HG03520 (cell line): ENCODE data around the gene LYPLA2.
"Not testable (repeated sequence)": the region's sequence is repeated elsewhere in the genome, so short reads cannot be mapped to it uniquely, and the experiment has no call there.

Experiments used
- ATAC-seq: cut with Tn5 transposase; IDR thresholded peaks from one replicate; pipeline ENCODE4 v1.9.1; 2021; ENCODE audit warnings: mild to moderate bottlenecking, moderate library complexity; ENCODE audit not compliant: unreplicated experiment

LYPLA2 gene

DNA sequence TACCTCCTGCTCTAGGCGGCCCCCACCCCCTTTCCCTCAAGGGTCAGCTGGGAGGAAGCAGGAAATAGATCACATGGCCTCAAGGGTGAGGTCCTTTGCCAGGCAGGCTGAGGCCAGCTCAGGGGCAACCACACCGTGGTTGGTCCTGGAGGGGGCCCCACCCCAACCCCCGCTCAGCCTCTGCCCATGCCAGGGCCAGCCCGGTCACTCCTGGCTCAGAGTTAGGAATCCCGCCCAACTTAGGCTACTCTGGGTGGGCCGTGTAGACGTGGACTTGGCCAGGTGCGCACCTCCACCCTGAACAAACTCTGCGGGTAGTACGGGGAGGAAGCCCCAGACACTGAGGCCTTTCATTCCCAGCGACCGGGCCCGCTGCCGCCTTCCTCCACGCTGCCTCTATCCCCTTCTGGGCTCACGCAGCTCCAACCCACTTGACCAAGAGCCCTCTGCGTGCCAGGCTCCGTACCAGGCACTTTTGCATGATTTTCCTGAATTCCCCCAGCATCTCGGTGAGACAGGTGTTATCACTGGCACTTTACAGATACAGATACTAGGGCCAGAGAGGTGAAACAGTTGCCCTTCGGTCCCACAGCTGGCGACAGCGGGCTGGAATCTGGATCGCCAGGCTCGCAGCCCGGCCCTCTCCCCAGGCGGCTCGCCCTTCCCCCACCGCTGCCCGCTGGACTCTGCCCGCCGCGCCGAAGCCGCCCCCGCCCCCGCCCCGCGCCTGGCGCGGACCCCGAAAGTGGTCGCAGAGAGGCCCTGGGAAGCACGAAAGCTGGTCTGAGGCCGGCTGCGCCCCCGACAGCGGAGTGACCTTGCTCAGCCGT lies 8.8 kb downstream of the LYPLA2 start:
- no peak for ATAC-seq

DNA sequence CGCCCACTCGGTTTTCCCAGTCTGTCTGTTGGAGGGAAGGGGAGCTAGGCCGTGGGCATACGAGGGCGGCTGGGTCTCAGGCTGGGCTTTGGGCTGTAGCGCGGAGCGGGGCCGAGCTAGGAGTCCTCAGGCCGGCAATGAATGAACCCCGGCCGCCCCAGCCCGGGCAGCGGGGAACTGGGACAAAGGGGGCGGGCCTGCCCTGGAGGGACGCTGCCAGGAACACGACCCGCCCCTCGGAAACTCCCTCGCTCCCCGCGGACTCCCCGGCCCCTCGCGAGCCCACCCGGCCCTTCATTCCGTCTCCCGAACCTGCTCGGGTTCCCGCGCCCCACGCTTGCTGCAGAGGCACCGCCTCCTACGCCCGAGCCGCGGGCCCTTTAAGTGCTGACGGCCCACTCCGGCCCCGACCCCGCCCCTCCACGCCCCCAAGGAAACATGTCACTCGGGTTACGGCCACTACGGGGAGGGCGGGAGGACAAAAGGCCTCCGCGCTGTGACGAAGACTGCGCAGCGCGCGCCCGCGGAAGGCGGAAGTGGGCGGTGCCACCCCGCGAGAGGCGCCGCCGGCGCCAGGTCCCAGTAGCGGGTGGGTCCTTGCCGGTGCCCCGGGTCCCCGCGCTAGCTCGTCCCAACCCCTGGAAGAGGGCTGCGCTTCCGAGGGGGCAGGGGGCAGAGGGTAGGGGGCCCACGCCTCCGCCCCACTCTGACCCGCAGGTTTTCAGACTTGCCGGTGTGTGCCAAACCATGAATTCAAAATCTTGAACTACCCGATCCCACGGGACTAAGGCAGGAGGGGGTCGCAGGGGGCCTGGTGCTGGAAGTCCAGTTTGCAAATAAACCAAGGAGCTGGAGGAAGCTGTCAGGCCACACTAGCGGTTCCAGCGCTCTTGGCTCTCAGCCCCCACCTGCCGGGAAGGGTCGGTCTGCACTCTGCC lies 9.7 kb downstream of the LYPLA2 start, which contains the start of gene GALE:
Gene GALE, minus strand, starts transcription at position 355 of the 938 bp plus-strand sequence. CDS start 1,747 bp downstream, outside the sequence.
- peak; percentile 63 for ATAC-seq

DNA sequence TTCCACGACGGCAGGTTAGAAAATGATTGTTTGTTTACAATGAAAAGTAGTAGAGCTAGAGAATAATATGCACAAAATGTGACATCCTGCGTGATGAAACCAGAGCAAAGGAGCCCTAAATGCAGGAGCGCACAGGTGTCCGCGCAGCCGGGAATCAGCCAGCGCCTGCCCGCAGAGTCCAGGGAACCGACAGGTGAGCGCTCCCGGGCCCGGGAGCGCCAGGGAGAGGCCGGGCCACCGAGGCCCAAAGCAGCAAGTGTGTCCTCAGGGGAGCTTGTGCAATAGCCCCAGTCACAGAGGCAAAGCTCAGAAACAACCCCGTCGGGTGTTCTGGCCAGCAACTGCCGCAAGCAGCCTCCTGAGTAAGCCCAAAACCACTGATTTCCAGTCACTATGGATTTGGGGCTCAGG lies 10.4 kb downstream of the LYPLA2 start:
- ATAC-seq: no peak

DNA sequence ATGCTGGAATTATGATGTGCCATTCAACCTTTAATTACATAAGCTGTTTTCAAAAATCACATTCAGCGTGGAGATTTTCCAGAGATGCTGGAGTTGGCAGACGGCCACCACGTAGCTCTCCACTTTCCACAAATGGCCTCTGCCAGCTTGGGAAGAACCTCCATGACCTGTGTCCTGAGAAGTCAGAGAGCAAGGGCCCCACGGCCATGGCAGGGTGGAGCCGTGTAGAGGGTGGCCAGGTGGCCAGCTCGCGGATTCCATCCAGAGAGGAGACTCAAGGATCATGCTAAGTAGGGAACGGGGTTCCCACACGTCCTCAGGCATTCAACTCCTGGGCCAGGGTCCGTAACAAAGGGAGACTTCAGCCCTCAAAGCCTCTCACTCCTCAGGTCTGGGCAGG lies 10.9 kb downstream of the LYPLA2 start:
- no peak for ATAC-seq

DNA sequence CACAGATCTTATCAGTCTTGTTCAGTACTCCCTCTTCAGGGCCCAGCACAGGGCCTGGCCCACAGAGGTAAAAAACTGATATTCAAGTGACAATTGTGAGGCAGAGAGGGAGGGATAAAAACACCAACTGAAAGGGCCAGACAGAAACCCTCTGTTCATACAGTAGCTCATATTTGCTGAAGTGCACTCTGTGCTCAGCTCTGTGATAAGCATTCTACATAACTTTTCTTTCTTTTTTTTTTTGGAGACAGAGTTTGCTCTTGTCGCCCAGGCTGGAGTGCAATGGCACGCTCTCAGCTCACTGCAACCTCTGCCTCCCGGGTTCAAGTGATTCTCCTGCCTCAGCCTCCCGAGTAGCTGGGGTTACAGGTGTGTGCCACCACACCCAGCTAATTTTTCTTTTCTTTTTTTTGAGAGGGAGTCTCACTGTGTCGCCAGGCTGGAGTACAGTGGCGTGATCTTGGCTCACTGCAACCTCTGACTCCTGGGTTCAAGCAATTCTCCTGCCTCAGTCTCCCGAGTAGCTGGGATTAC lies 11.9 kb downstream of the LYPLA2 start:
- ATAC-seq: not testable (repeated sequence)

DNA sequence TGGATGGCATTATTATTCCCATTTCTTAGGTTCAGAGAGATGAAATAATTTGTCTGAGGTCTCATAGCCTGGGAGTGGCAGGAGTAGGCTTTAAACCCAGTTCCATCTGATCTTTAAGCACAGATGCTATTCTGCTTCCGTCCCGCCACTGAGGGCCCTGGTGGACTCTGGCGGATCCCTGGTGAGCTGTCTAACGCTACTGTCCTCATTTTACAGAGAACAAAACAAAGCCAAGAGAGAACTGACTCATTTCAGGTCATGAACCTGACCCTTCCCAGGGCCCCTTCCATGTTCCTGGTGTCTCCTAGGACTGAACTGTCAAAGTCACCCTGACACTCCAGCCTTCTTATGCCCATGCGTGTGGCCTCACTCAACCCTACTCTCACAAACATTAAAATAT lies 12.7 kb downstream of the LYPLA2 start:
- no peak for ATAC-seq

DNA sequence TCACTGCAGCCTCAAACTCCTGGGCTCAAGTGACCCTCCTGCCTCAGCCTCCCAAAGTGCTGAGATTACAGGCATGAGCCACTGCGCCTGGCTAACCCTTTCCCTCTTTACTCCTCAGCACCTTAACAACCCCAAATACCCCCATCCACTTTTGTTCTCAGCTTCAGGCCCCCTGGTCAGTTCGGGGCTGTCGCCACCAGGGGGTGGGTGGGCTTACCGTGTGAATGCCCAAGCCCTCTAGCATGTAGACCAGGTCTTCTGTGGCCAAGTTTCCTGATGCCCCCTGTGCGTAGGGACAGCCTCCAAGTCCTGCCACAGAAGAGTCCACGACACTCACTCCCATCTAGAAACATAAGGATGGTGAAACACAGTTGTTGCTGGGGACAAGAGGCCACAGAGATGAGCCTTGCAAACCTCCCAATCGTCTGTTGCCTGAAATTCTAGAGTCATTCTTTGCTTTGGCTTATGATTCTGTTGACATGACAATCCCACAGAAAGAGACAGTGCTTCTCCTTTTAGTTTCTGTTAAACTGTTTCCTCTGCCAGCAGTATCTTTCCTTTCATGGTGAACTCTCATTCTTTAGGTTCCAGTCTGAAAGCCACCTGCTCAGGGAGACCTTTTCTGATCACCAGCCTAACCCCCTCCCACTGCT lies 13.4 kb downstream of the LYPLA2 start:
- no peak for ATAC-seq

DNA sequence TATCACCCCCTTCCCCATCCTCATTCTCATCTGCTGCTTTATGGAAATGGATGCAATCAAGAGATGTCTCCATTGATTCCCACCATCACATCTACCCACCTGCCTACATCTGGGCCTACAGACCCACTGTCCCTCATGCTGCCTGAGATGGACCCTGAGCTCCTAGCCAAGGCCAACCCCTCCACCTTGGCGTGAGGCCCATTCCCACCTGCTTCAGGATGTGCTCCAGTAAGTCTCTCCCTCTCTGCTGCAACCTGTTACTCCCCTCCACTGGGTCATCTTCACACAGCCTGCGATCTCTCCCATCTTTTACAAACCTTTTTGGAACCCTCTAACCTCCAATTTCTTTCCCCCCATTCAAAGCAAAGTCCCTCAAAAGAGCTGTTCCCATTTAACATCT lies 14.1 kb downstream of the LYPLA2 start:
- no peak for ATAC-seq

DNA sequence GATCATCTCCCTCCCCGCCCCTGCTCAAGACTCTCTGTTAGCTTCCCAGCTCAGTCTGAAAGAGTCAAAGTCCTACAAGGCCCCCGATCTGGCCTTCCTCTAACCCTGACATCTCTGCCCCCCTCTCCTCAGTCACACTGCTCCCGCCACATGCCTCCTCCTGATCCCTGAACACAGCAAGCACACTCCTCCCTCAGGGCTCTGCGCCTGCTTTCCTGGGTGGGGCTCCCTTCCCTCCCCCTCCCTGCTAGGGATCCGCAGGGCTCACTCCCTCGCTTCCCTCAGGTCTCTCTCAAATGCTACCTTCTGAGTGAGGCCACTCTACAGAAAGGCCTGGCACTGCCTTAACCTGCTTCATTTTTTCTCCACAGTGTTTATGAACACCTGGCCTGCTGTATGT lies 15.3 kb downstream of the LYPLA2 start:
- no peak for ATAC-seq

DNA sequence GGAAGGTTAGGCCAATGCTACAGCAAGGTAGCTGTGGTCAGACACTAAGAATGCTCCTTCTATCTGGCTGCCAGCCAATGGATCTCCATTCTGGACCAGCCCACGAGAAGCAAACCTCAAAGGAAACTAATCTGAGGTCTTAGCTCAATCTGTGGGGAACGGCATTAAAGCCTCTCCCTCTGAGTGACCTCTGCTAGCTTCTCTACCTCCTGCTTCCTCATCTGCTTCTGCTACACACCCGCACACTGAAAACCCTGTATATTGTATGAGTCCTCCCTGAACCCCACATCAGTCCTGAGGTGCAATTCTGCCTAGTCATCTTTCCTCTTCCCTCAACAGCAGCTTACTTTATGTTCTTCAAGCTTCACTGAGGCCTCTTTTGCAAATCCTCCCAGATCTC lies 16.5 kb downstream of the LYPLA2 start:
- no peak for ATAC-seq

DNA sequence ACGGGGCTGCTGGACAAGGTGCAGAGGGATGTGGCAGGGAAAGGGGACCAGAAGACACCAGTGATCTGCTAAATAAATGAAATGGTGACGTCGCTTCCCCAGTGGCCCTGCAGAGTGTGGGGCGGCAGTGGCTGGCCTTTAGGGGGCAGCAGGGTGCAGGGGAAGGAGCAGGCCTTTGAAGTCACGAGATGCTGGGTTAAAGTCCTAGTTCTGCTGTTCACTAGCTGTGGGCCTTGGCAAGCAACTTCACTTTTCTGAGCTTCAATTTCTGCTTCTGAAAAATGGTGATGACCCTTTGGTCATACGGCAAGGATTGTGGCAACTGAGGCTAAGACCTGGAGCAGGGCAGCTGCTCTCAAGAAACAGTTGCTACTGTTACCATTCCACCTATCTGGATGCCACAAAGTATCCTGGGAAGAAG lies 18.8 kb downstream of the LYPLA2 start:
- peak; percentile 58 for ATAC-seq

DNA sequence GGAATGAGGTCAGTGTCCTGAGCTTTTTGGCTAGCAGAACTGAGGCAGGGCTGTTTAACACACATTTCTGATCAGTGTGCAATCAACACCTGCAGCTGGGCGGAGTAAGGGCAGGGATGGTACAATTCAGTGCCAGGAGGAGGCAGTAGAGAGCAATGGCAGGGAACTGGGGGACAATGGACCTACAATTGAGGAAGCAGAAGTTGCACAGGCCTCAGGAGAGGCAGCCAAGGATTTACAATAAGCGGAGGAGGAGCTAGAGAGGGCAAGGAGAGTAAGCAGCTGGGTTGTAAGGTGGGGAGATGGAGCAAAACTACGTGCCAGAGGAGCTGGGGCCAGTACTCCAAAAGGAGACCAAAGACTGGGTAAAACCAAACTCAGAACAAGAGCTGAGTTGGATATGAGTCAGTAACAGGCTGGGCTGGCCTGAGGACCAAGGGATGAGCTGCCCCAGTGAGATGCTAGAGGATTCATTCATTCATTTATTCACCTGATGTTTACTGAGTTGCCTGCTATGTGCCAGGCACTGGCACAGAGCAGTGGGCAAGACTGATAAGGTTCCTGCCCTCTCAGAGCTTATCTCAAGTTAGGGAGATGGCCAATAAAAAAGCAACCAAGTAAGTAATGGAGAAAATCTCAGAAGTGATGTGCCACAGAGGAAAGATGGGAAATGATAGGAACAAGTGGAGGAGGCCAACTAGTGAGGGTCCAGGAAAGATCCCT lies 20.0 kb downstream of the LYPLA2 start:
- ATAC-seq: no peak

DNA sequence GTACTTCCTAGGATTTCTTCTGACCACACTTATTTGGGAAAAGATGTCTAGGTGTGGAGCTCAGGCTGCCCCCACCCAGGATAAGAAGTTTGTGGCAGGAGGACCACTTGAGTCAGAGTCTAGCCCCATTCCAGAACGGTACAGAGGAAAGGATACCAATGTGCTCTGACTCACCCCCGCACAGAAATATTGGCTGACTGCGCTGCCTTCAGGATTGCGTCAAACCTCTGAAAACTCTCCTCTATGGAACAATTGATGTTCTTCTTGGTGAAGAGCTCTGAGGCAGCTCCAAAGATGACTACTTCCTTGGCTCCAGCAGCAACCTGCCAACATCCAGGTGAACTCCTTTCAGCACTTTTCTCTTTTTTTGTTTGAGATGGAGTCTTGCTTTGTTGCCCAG lies 23.1 kb downstream of the LYPLA2 start:
- no peak for ATAC-seq

DNA sequence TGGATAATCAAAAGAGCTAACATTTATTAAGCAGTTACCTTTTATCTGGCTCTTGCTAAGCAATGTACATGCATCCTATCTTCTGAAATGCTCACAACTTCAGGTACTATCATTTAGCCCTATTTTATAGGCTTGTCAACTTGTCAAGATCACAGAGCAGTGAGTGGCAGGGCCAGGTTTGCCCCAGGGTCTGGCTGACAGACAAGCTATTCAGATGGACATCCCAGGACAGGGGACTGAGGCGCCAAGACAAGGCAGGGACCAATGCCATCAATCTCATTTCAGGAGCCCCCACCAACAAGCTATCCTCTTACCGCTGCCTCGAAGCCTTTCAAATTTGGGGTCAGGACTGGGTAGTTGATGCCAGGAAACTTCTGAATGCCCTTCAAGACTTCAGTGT lies 25.4 kb downstream of the LYPLA2 start:
- ATAC-seq: no peak

DNA sequence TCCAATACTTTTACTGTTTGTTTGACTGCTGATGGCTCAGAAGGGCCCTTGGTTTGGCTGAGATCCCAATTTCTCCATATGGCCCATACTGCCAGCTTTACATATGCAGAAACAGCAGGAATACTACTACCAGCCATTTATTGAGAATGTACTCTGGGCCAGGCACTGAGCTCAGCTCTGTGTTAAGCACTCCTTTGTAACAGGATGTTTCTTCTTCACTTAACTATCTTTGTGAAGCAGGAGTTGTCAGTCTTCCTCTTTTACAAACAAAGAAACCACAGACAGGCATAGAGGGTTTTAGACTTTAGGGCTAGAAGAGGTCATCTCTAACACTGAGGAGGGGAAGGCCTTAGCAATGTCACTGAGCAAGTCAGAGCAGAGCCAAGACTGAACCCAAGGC lies 26.0 kb downstream of the LYPLA2 start:
- no peak for ATAC-seq

DNA sequence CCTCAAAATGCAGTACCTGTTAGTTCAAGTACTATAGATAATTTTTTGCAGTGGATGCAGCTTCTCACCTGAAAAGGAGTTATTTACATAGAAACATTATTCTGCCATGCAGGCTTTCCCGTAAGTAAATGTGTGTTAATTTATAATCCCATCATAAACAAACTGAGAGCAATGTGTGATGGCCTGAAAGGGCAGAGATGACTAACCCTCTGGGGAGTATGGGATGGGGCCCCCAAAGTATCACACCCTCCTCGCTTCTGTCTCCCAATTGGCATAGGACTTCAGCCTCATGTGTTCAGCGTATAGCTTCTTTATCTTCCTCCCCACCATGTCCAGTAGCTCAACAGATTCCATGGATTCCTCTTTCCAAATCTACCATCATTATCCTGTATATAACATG lies 26.7 kb downstream of the LYPLA2 start:
- ATAC-seq: no peak

DNA sequence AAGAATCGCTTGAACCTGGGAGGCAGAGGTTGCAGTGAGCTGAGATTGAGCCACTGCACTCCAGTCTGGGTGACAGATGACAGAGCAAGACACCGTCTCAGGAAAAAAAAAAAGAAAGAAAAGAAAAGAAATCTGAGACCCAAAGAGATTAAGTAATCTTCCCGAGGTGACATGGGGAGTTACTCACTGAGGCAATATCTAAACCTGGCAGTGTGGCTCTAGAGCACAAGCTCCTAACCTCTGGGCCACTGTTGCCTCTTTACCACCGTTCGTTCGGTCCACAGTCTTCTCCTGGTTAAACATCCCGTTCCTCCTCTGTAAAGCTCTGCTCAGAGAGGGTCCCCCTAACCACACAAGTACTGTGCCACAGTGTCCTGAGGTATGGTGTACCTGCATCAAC lies 32.8 kb downstream of the LYPLA2 start:
- ATAC-seq: no peak

DNA sequence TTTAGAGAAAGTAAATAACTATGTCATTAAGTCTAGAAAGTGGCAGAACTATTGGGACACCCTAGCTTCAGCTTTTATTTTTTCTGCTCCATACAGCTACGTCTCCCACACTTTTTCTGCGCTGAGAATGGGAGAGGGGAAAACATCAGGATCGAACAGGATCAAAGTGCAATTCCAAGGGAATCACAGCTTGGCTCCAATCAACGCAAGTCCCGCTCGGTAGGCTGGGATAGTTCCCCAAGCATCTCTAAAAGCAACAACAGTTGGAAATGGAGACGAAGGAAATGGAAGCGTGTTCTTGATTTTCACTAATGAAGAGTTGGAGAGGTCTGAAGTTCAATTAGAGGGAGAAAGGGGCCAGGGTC lies 33.7 kb downstream of the LYPLA2 start:
- no peak for ATAC-seq

DNA sequence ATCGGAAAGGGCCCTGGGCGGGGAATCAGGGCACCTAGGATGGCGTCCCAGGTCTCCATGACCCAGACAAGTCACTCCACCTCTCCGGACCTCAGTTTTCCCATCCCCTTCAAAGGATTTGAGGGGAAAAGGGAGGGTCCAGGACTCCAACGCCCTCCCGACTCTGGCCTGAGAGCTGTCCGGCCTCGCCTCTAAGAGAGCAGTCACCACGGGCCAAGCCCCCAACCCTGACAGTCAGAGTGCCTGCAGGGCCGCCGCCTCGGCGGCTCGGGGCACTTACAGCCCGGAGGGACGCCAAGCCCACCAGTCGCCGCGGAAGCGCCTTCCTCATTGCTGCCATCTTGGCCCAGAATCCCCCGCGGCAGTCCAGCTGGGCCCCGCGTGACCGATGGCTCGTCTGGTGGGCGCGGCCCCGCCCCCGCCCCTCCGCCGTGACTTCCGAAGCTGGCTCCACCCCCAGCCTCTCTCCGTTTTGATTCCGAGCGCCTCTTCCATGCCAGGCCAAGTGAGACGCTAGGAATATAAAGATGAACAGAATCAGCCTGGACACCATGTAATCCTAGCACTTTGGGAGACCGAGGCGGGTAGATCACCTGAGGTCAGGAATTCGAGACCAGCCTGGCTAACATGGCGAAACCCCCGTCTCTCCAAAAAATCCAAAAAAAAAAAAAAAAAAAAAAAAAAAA lies 34.3 kb downstream of the LYPLA2 start, which contains the start of gene HMGCL:
Gene HMGCL, minus strand, starts transcription at position 354 of the 686 bp plus-strand sequence. Its CDS starts 14 bp downstream, at position 340.
- peak; percentile 76 for ATAC-seq
